ENCODE measurements around the gene CTNNA2.

The CTNNA2 gene

GRCh38 chr2:80643598-80643997 lies 1130.7 kb downstream of the CTNNA2 start:
- no peak for DNase-seq

- no peak for DNase-seq
These were observed 1138.6 kb downstream of the CTNNA2 start for GRCh38 chr2:80651435-80651834.

- no peak for DNase-seq
These were observed 1142.4 kb downstream of the CTNNA2 start for GRCh38 chr2:80655265-80655664.

- no peak for DNase-seq
These were observed 1157.9 kb downstream of the CTNNA2 start for GRCh38 chr2:80670763-80671162.

- DNase-seq: no peak
These were observed 1174.7 kb downstream of the CTNNA2 start for GRCh38 chr2:80687524-80687923.

GRCh38 chr2:80689106-80689505 lies 1176.3 kb downstream of the CTNNA2 start:
- DNase-seq: no peak
